SK-N-SH (cell line): ENCODE measurements around the gene CCDC174. TPM values are rescaled to one million over a fixed set of nuclear protein-coding genes. Genes with fewer than 3 reads are reported as not detected.

Source experiments
- CTCF ChIA-PET: fragments of 300-600, 350-600 bp; formaldehyde crosslinking; extraction: SDS; loops from one replicate; lab custom pipeline; 2021; lab: Yijun Ruan, JAX
- POLR2A ChIA-PET: fragments of 350-600 bp; sonication (Branson Sonifier 250); formaldehyde crosslinking; extraction: SDS; loops from one replicate; lab custom pipeline; 2020; ENCODE audit warnings: antibody characterized with exemption, inconsistent platforms; lab: Yijun Ruan, JAX
- DNase-seq: peaks from one replicate; pipeline ENCODE4 v3.0.0; 2012
- H2AFZ ChIP-seq: fragments of 200-600 bp; sonication (generic); 2 replicates; pipeline ENCODE4 v1.8.1; 2016; ENCODE audit warnings: antibody characterized with exemption, mild to moderate bottlenecking, low read depth
- H3F3A ChIP-seq: fragments of 200-600 bp; sonication (generic); replicated peaks from 2 replicates; pipeline ENCODE3; 2016; ENCODE audit warnings: antibody characterized with exemption, mild to moderate bottlenecking; ENCODE audit not compliant: insufficient read depth
- H3K27ac ChIP-seq, 2 experiments: fragments of 200-500 bp in 1 of 2; fragments of 200-600 bp in 1 of 2; sonication (Bioruptor generic) in 1 of 2; sonication (generic), shearing (Covaris generic) in 1 of 2; 2 replicates each; pipeline versions ENCODE4 v1.5.1 to v1.6.1; 2014 to 2016; ENCODE audit warnings: low read depth in 2 of 2, inconsistent platforms in 1 of 2, low read length in 1 of 2, mild to moderate bottlenecking in 1 of 2, mixed read lengths in 1 of 2
- H3K27me3 ChIP-seq: fragments of 200-600 bp; sonication (generic), shearing (Covaris generic); 2 replicates; pipeline ENCODE4 v1.6.1; 2016; ENCODE audit warnings: mixed run types; ENCODE audit not compliant: insufficient read depth
- H3K36me3 ChIP-seq, 2 experiments: fragments of 200-500 bp in 1 of 2; fragments of 200-600 bp in 1 of 2; sonication (Bioruptor generic) in 1 of 2; sonication (generic) in 1 of 2; replicated peaks in 1 of 2; 2 replicates each; pipeline versions ENCODE3 to v1.5.1; 2014 to 2016; ENCODE audit warnings: low read length in 1 of 2, mild to moderate bottlenecking in 1 of 2; ENCODE audit not compliant: insufficient read depth in 2 of 2, control insufficient read depth in 1 of 2
- H3K4me1 ChIP-seq, 2 experiments: fragments of 200-500 bp in 1 of 2; fragments of 200-600 bp in 1 of 2; sonication (Bioruptor generic) in 1 of 2; sonication (generic), shearing (Covaris generic) in 1 of 2; 2 replicates each; pipeline versions ENCODE4 v1.5.1 to v1.6.1; 2014 to 2016; ENCODE audit warnings: low read depth in 1 of 2, low read length in 1 of 2, mixed run types in 1 of 2; ENCODE audit not compliant: insufficient read depth in 2 of 2, control insufficient read depth in 1 of 2
- H3K4me2 ChIP-seq: fragments of 200-600 bp; sonication (generic), shearing (Covaris generic); 2 replicates; pipeline ENCODE4 v1.6.1; 2017; ENCODE audit warnings: mixed run types
- H3K4me3 ChIP-seq, 2 experiments: fragments of 200-500 bp in 1 of 2; fragments of 200-600 bp in 1 of 2; sonication (Bioruptor generic) in 1 of 2; sonication (generic), shearing (Covaris generic) in 1 of 2; 2 replicates each; pipeline versions ENCODE4 v1.5.1 to v1.8.1; 2014 to 2016; ENCODE audit warnings: low read depth in 2 of 2, inconsistent platforms in 1 of 2, low read length in 1 of 2, mild to moderate bottlenecking in 1 of 2, mixed read lengths in 1 of 2, moderate library complexity in 1 of 2
- H3K79me2 ChIP-seq: fragments of 200-600 bp; sonication (generic); 2 replicates; pipeline ENCODE4 v1.8.1; 2017; ENCODE audit warnings: mild to moderate bottlenecking; ENCODE audit not compliant: insufficient read depth
- H3K9ac ChIP-seq: fragments of 200-600 bp; sonication (generic); 2 replicates; pipeline ENCODE4 v1.6.1; 2017; ENCODE audit warnings: mixed run types
- H3K9me2 ChIP-seq: fragments of 200-600 bp; sonication (generic); 2 replicates; pipeline ENCODE4 v1.6.1; 2017; ENCODE audit warnings: mixed run types
- H3K9me3 ChIP-seq: fragments of 200-600 bp; sonication (generic); 2 replicates; pipeline ENCODE4 v1.6.1; 2017; ENCODE audit warnings: mixed run types, mild to moderate bottlenecking, moderate library complexity
- H4K20me1 ChIP-seq: fragments of 200-600 bp; sonication (generic); 2 replicates; pipeline ENCODE4 v1.6.1; 2017; ENCODE audit warnings: mild to moderate bottlenecking, mixed run types; ENCODE audit not compliant: insufficient read depth
- EZH2phosphoT487 ChIP-seq: fragments of 200-600 bp; sonication (generic); IDR thresholded peaks from 2 replicates; pipeline ENCODE4 v1.6.1; 2017; ENCODE audit warnings: low read depth, mixed run types, mild to moderate bottlenecking, antibody characterized with exemption, moderate library complexity, borderline replicate concordance
- FOSL2 ChIP-seq: IDR thresholded peaks from 2 replicates; pipeline ENCODE4 v1.4.0; 2012; ENCODE audit warnings: low read depth, mild to moderate bottlenecking, moderate library complexity, borderline replicate concordance
- GABPA ChIP-seq: IDR thresholded peaks from 2 replicates; pipeline ENCODE4 v1.4.0; 2012; ENCODE audit warnings: low read depth, mild to moderate bottlenecking
- GATA2 ChIP-seq: sonication (generic); formaldehyde crosslinking; IDR thresholded peaks from 2 replicates; pipeline ENCODE4 v1.5.0; 2020; ENCODE audit warnings: mild to moderate bottlenecking, missing genetic modification reagents
- NRF1 ChIP-seq: IDR thresholded peaks from 2 replicates; pipeline ENCODE4 v1.6.1; 2012; ENCODE audit warnings: low read depth, mild to moderate bottlenecking, low read length
- POLR2AphosphoS5 ChIP-seq: IDR thresholded peaks from 2 replicates; pipeline ENCODE4 v1.6.1; 2012; ENCODE audit warnings: low read depth, low read length
- RFX5 ChIP-seq: IDR thresholded peaks from 2 replicates; pipeline ENCODE4 v1.6.1; 2012; ENCODE audit warnings: mild to moderate bottlenecking, improper control_type of control experiment, low read length
- RXRA ChIP-seq: IDR thresholded peaks from 2 replicates; pipeline ENCODE4 v1.4.0; 2012; ENCODE audit warnings: low read depth, mild to moderate bottlenecking, borderline replicate concordance
- YY1 ChIP-seq: IDR thresholded peaks from 2 replicates; pipeline ENCODE4 v1.4.0; 2012; ENCODE audit warnings: low read depth, mild to moderate bottlenecking
- WGBS: methylation state at CpG from one replicate; pipeline ENCODE4 v1.1.6; 2017; ENCODE audit warnings: low lambda C conversion rate; 5-methylcytosine and 5-hydroxymethylcytosine counted together
- polyA plus RNA-seq, 3 experiments: library from polyadenylated mRNA; depleted of rRNA; stranded (reverse); fragments of >200 nt; gene quantifications; 2 replicates each; pipeline ENCODE4 v1.2.3, GENCODE V29; 2012
- TF ChIP-seq, protein P1 (sequence below): fragments of 150-350 bp; IDR thresholded peaks from 2 replicates; pipeline ENCODE4 v1.6.1; 2016; ENCODE audit warnings: mild to moderate bottlenecking, low read depth, low read length
- TF ChIP-seq, protein P2 (sequence below): IDR thresholded peaks from 2 replicates; pipeline ENCODE4 v1.4.0; 2012; ENCODE audit warnings: low read depth, borderline replicate concordance
- TF ChIP-seq, protein P3 (sequence below): fragments of 200-600 bp; sonication (generic); IDR thresholded peaks from 2 replicates; pipeline ENCODE4 v1.6.1; 2017; ENCODE audit warnings: antibody characterized with exemption, mild to moderate bottlenecking, moderate library complexity
- TF ChIP-seq, protein P4 (sequence below): IDR thresholded peaks from 2 replicates; pipeline ENCODE4 v1.6.1; 2012; ENCODE audit warnings: mild to moderate bottlenecking, low read depth, low read length, moderate library complexity

CCDC174 gene
- polyA plus RNA-seq, 1 of the 3 experiments (the other 2 are of a cell fraction): 6.6 TPM

DNA sequence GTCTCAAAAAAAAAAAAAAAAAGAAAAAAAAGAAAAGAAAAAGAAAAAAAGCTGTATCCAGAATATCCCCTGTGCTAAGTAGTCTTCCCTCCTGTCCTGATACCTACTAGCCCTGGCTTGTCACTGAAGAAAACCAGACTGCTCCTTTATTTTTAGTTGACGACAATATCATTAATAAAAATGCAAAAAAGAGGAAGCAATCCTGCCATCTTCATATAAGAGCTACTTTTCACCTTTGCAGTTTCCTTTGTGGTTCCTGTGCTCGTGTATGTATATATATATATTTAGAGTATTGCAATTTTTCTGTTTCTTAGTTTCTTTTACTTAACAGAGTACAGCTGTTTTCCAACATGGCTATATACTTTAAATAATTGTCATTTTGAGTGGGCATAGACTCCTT is 37.0 kb downstream of the CCDC174 start (continued):
- TF ChIP-seq, protein P1, sequence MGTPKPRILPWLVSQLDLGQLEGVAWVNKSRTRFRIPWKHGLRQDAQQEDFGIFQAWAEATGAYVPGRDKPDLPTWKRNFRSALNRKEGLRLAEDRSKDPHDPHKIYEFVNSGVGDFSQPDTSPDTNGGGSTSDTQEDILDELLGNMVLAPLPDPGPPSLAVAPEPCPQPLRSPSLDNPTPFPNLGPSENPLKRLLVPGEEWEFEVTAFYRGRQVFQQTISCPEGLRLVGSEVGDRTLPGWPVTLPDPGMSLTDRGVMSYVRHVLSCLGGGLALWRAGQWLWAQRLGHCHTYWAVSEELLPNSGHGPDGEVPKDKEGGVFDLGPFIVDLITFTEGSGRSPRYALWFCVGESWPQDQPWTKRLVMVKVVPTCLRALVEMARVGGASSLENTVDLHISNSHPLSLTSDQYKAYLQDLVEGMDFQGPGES: no peak

DNA sequence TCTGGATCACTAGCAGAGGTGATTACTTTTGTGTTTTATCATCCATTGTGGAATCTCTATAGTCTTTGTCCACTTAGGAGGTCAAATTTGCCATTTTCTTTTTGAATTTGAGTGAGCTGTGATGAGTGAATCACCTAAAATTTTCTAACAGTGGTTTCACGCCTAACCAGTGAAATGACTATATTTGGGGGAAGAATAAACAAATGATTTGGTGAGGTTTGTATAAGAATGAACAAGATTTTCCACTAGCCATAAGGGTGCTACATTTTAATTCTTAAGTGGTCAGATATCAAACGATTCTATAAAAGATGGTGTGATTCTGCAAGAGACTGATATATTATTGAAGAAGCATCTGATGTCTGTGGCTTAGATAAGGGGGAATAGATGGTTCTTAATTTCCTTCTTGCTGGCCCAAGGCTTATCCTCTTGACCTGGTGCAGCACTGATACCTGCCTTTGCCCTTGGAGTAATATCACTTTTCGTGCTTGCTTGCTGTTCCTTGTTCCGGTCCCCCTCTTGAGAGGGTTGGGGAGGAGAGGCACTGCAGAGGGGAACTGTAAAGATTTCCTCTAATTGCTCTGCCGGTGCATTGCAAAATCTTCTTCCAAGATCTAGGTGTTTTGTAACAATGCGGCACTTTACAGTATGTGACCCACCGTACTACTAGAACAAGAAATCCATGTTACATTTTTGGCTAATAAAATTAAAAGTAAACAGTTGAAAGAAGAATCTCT is 37.9 kb downstream of the CCDC174 start:
- Histone ChIP-seq H3K27me3 (no peaks in the 10 kb centered on the region), H3K4me3 (no peak overlapping the region), H3K36me3 (no peaks in the 10 kb centered on the region), H2AFZ (no peak overlapping the region), H3K4me2 (no peak overlapping the region), H3K27ac (no peak overlapping the region), H3K79me2 (no peaks in the 10 kb centered on the region), H3F3A (no peaks in the 10 kb centered on the region), H3K9me2 (no peaks in the 10 kb centered on the region), H3K4me1 (no peaks in the 10 kb centered on the region), H4K20me1 (no peaks in the 10 kb centered on the region), H3K9ac (no peak overlapping the region), H3K9me3 (no peaks in the 10 kb centered on the region)
- WGBS: 53% methylated on average over 7 of the region's 7 CpGs
- DNase-seq: no peak
- TF ChIP-seq NRF1: no peak
- no peak for TF ChIP-seq RFX5
- ChIA-PET POLR2A (no interaction called here), CTCF (interaction anchor here (1.8 kb wide), 1 partner anchor 13 kb away, joined by 8 read pairs; no protein-coding TSS in a partner anchor)

DNA sequence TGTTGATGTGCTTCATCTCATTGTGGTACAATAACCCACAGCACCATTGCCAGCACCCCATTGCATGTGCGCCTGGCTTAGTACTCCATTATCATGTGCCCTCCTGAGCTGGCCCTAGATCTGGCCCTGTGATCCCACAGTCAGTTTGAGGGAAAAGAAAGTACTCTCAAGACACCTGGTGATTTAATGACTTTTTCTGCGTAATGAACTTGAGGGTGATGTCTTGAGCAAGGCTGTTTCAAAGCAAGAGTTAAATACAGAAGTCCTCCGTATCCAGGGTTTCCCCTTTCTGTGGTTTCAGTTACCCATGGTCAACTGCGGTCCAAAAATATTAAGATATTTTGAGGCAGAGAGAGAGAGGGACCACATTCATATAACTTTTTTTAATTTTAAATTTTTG is 39.7 kb downstream of the CCDC174 start:
- H3K9me2 ChIP-seq: no peaks in the 10 kb centered on the region
- no peaks in the 10 kb centered on the region for H3K4me1 ChIP-seq
- no peaks in the 10 kb centered on the region for H3F3A ChIP-seq
- H3K27ac ChIP-seq: no peak overlapping the region
- no peak overlapping the region for H3K9ac ChIP-seq
- H3K27me3 ChIP-seq: no peaks in the 10 kb centered on the region
- H2AFZ ChIP-seq: no peak overlapping the region
- H3K36me3 ChIP-seq: no peaks in the 10 kb centered on the region
- H3K4me2 ChIP-seq: no peak overlapping the region
- CTCF ChIA-PET: interaction anchor here (0.6 to 1.8 kb wide), 3 partner anchors 9 to 70 kb away, joined by 3 to 8 read pairs (median 3); no protein-coding TSS in a partner anchor
- 67% methylated on average over 4 of the region's 4 CpGs for WGBS
- no peaks in the 10 kb centered on the region for H4K20me1 ChIP-seq
- no peaks in the 10 kb centered on the region for H3K79me2 ChIP-seq
- TF ChIP-seq GABPA (no peak), RXRA (no peak), POLR2AphosphoS5 (no peak), FOSL2 (no peak), EZH2phosphoT487 (no peak), YY1 (no peak), GATA2 (CRISPR knock-in tag) (no peak), NRF1 (no peak), RFX5 (no peak)
- TF ChIP-seq, protein P2, sequence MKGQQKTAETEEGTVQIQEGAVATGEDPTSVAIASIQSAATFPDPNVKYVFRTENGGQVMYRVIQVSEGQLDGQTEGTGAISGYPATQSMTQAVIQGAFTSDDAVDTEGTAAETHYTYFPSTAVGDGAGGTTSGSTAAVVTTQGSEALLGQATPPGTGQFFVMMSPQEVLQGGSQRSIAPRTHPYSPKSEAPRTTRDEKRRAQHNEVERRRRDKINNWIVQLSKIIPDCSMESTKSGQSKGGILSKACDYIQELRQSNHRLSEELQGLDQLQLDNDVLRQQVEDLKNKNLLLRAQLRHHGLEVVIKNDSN: no peak
- TF ChIP-seq, protein P3, sequence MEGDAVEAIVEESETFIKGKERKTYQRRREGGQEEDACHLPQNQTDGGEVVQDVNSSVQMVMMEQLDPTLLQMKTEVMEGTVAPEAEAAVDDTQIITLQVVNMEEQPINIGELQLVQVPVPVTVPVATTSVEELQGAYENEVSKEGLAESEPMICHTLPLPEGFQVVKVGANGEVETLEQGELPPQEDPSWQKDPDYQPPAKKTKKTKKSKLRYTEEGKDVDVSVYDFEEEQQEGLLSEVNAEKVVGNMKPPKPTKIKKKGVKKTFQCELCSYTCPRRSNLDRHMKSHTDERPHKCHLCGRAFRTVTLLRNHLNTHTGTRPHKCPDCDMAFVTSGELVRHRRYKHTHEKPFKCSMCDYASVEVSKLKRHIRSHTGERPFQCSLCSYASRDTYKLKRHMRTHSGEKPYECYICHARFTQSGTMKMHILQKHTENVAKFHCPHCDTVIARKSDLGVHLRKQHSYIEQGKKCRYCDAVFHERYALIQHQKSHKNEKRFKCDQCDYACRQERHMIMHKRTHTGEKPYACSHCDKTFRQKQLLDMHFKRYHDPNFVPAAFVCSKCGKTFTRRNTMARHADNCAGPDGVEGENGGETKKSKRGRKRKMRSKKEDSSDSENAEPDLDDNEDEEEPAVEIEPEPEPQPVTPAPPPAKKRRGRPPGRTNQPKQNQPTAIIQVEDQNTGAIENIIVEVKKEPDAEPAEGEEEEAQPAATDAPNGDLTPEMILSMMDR: no peak
- TF ChIP-seq, protein P4, sequence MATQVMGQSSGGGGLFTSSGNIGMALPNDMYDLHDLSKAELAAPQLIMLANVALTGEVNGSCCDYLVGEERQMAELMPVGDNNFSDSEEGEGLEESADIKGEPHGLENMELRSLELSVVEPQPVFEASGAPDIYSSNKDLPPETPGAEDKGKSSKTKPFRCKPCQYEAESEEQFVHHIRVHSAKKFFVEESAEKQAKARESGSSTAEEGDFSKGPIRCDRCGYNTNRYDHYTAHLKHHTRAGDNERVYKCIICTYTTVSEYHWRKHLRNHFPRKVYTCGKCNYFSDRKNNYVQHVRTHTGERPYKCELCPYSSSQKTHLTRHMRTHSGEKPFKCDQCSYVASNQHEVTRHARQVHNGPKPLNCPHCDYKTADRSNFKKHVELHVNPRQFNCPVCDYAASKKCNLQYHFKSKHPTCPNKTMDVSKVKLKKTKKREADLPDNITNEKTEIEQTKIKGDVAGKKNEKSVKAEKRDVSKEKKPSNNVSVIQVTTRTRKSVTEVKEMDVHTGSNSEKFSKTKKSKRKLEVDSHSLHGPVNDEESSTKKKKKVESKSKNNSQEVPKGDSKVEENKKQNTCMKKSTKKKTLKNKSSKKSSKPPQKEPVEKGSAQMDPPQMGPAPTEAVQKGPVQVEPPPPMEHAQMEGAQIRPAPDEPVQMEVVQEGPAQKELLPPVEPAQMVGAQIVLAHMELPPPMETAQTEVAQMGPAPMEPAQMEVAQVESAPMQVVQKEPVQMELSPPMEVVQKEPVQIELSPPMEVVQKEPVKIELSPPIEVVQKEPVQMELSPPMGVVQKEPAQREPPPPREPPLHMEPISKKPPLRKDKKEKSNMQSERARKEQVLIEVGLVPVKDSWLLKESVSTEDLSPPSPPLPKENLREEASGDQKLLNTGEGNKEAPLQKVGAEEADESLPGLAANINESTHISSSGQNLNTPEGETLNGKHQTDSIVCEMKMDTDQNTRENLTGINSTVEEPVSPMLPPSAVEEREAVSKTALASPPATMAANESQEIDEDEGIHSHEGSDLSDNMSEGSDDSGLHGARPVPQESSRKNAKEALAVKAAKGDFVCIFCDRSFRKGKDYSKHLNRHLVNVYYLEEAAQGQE: no peak
- DNase-seq: no peak
- H3K4me3 ChIP-seq: no peak overlapping the region
- no peaks in the 10 kb centered on the region for H3K9me3 ChIP-seq
- POLR2A ChIA-PET: no interaction called here
